ENCODE data around the gene JMJD6.

JMJD6 gene

DNA sequence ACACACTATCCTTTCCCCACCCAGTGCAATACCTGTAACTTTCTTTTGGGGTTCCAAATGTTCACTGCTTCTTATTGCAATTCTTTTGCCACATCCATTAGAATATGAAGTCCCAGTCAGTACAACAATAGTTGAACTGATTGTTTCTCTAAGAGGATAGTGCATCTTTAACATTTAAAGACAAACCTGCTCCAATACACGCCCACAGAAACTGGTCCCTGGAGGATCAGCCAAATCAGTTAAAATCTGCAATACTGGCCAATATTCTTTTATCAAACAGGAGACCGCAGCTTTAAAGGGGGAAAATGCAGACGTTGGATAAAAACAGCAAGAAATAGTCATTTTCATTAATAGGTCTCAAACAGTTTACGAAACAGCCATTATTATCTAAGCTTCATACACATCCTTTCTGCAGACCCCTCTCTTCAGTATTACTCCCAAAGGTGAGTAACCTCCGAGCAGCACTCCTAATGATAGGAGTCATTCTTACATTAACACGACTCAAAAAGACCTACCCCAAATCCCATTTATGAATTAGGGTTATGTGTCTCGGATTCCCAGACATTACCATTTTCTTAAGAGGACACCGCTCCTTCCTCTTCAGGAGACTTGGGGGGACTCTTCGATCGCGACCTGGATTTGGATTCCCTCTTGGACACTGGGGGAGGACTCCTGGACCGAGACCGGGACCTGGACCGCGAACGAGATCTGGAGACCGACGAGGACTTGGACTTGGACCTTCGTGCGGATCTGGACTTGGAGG is 9.4 kb upstream of the JMJD6 start:
- TF ChIP-seq TCF12 (IDR thresholded peaks at IDR 0.05; ENCODE audit: low read depth) (no peak), EGR1 (IDR thresholded peaks at IDR 0.05) (no peak), TEAD4 (IDR thresholded peaks at IDR 0.05) (no peak), EP300 (IDR thresholded peaks at IDR 0.05; ENCODE audit: borderline replicate concordance) (no peak), YY1 (IDR thresholded peaks at IDR 0.05; ENCODE audit: low read depth) (no peak), CREB1 (IDR thresholded peaks at IDR 0.05; ENCODE audit: low read depth) (no peak), CEBPB (IDR thresholded peaks at IDR 0.05) (no peak), FOXM1 (IDR thresholded peaks at IDR 0.05; ENCODE audit: borderline replicate concordance, low read depth) (no peak), MAX (IDR thresholded peaks at IDR 0.05) (no peak), ZBTB7A (IDR thresholded peaks at IDR 0.05; ENCODE audit: low read depth) (no peak), RAD21 (IDR thresholded peaks at IDR 0.05; ENCODE audit: low read depth) (no peak), TAF1 (IDR thresholded peaks at IDR 0.05; ENCODE audit: low read depth) (no peak), NFIC (IDR thresholded peaks at IDR 0.05) (no peak)
- TF ChIP-seq, protein P1, sequence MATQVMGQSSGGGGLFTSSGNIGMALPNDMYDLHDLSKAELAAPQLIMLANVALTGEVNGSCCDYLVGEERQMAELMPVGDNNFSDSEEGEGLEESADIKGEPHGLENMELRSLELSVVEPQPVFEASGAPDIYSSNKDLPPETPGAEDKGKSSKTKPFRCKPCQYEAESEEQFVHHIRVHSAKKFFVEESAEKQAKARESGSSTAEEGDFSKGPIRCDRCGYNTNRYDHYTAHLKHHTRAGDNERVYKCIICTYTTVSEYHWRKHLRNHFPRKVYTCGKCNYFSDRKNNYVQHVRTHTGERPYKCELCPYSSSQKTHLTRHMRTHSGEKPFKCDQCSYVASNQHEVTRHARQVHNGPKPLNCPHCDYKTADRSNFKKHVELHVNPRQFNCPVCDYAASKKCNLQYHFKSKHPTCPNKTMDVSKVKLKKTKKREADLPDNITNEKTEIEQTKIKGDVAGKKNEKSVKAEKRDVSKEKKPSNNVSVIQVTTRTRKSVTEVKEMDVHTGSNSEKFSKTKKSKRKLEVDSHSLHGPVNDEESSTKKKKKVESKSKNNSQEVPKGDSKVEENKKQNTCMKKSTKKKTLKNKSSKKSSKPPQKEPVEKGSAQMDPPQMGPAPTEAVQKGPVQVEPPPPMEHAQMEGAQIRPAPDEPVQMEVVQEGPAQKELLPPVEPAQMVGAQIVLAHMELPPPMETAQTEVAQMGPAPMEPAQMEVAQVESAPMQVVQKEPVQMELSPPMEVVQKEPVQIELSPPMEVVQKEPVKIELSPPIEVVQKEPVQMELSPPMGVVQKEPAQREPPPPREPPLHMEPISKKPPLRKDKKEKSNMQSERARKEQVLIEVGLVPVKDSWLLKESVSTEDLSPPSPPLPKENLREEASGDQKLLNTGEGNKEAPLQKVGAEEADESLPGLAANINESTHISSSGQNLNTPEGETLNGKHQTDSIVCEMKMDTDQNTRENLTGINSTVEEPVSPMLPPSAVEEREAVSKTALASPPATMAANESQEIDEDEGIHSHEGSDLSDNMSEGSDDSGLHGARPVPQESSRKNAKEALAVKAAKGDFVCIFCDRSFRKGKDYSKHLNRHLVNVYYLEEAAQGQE (IDR thresholded peaks at IDR 0.05; ENCODE audit: low read depth): no peak
- TF ChIP-seq, protein P2, sequence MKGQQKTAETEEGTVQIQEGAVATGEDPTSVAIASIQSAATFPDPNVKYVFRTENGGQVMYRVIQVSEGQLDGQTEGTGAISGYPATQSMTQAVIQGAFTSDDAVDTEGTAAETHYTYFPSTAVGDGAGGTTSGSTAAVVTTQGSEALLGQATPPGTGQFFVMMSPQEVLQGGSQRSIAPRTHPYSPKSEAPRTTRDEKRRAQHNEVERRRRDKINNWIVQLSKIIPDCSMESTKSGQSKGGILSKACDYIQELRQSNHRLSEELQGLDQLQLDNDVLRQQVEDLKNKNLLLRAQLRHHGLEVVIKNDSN (IDR thresholded peaks at IDR 0.05): no peak

- TF ChIP-seq RAD21 (IDR thresholded peaks at IDR 0.05; ENCODE audit: low read depth) (no peak), TEAD4 (IDR thresholded peaks at IDR 0.05) (no peak), EGR1 (IDR thresholded peaks at IDR 0.05) (no peak), CREB1 (IDR thresholded peaks at IDR 0.05; ENCODE audit: low read depth) (no peak), ZBTB7A (IDR thresholded peaks at IDR 0.05; ENCODE audit: low read depth) (no peak), TAF1 (IDR thresholded peaks at IDR 0.05; ENCODE audit: low read depth) (no peak), YY1 (IDR thresholded peaks at IDR 0.05; ENCODE audit: low read depth) (no peak), FOXM1 (IDR thresholded peaks at IDR 0.05; ENCODE audit: borderline replicate concordance, low read depth) (no peak), EP300 (IDR thresholded peaks at IDR 0.05; ENCODE audit: borderline replicate concordance) (no peak), CEBPB (IDR thresholded peaks at IDR 0.05) (no peak), TCF12 (IDR thresholded peaks at IDR 0.05; ENCODE audit: low read depth) (no peak), NFIC (IDR thresholded peaks at IDR 0.05) (no peak), MAX (IDR thresholded peaks at IDR 0.05) (no peak)
- TF ChIP-seq, protein P2 (IDR thresholded peaks at IDR 0.05): no peak
- TF ChIP-seq, protein P1 (IDR thresholded peaks at IDR 0.05; ENCODE audit: low read depth): no peak
Measured at GRCh38 chr17:76735006-76735405, 8.6 kb upstream of the JMJD6 start.

DNA sequence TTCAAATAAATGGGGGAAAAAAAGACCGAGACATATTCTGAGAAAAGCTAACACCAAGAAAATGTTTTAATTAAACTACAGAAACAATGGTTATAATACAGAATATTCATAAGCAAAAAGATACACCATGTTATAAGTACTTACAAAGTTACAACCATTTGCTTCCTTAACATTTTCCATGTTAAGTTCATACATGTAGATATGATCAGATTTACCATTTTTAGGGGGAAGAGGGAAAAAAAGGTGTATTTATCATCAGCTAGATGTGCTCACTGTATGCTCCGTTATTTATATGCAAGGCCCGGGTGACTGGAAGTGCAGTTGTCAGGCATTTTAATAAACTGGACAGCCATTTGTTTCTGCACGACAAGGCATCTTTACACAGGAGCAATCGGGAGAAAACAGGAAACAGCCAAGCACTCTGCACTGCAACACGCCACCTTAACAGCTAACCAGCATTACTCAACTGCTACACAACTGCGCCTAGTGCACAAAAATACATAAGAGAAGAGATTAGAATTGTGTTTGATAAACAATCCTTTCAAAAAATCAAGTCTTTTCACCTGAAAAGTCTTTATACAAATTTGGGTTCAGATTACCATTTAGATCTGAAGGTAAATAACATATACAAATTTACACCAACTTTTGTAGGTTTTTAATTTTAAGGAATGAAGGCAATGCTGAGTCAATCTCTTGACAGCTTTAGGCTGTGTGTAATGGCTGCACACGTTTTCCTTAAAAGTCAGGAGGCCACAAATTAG is 7.9 kb upstream of the JMJD6 start:
- TF ChIP-seq TEAD4 (IDR thresholded peaks at IDR 0.05) (no peak), CEBPB (IDR thresholded peaks at IDR 0.05) (no peak), ZBTB7A (IDR thresholded peaks at IDR 0.05; ENCODE audit: low read depth) (no peak), RAD21 (IDR thresholded peaks at IDR 0.05; ENCODE audit: low read depth) (no peak)

DNA sequence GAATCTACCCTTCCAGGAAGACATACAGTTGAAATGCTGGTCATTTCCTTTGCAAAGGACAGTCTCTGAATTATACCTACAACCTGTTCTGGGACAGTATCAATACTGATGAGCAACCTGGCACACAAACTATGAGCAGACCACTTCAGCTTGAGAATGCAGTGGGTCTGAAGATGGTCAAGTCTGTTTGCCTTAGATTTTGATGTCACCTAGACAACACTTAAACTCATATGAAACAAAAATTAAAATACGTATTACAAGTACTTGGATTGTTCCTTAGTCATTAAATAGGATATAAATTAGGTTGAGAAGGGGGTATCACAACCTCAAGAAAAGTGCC is 7.2 kb upstream of the JMJD6 start:
- no peak for TF ChIP-seq CEBPB (IDR thresholded peaks at IDR 0.05)
- no peak for TF ChIP-seq NFIC (IDR thresholded peaks at IDR 0.05)
- TF ChIP-seq MAX (IDR thresholded peaks at IDR 0.05): no peak
- TF ChIP-seq CREB1 (IDR thresholded peaks at IDR 0.05; ENCODE audit: low read depth): no peak
- TF ChIP-seq TAF1 (IDR thresholded peaks at IDR 0.05; ENCODE audit: low read depth): no peak
- TF ChIP-seq, protein P1 (IDR thresholded peaks at IDR 0.05; ENCODE audit: low read depth): no peak
- no peak for TF ChIP-seq YY1 (IDR thresholded peaks at IDR 0.05; ENCODE audit: low read depth)
- no peak for TF ChIP-seq FOXM1 (IDR thresholded peaks at IDR 0.05; ENCODE audit: borderline replicate concordance, low read depth)
- TF ChIP-seq, protein P2 (IDR thresholded peaks at IDR 0.05): no peak
- TF ChIP-seq RAD21 (IDR thresholded peaks at IDR 0.05; ENCODE audit: low read depth): no peak
- TF ChIP-seq EGR1 (IDR thresholded peaks at IDR 0.05): no peak
- TF ChIP-seq EP300 (IDR thresholded peaks at IDR 0.05; ENCODE audit: borderline replicate concordance): no peak
- no peak for TF ChIP-seq ZBTB7A (IDR thresholded peaks at IDR 0.05; ENCODE audit: low read depth)
- TF ChIP-seq TEAD4 (IDR thresholded peaks at IDR 0.05): no peak
- TF ChIP-seq TCF12 (IDR thresholded peaks at IDR 0.05; ENCODE audit: low read depth): no peak

Data from Ishikawa (cell line).